H9 (cell line): Measurements from ENCODE around the gene CHPT1. TPM values are rescaled to one million over a fixed set of nuclear protein-coding genes. Genes with fewer than 3 reads are reported as not detected.

Experiments
- DNase-seq: peaks from one replicate; pipeline ENCODE4 v3.0.0-alpha.2; 2017
- H2AFZ ChIP-seq: one replicate; pipeline ENCODE4 v1.6.1; 2013; ENCODE audit warnings: mild to moderate bottlenecking, low read length, control low read depth, moderate library complexity
- H2AK5ac ChIP-seq: 2 replicates; pipeline ENCODE4 v1.6.1; 2013; ENCODE audit warnings: low read length, control low read depth, mixed read lengths; ENCODE audit not compliant: insufficient read length
- H2BK120ac ChIP-seq: one replicate; pipeline ENCODE4 v1.6.1; 2013; ENCODE audit warnings: low read depth, mild to moderate bottlenecking, low read length, control low read depth, inconsistent platforms; ENCODE audit not compliant: poor library complexity, severe bottlenecking
- H2BK12ac ChIP-seq: 2 replicates; pipeline ENCODE4 v1.6.1; 2013; ENCODE audit warnings: low read length, control low read depth, mixed read lengths, low read depth; ENCODE audit not compliant: insufficient read length
- H2BK15ac ChIP-seq: 2 replicates; pipeline ENCODE4 v1.6.1; 2013; ENCODE audit warnings: low read depth, low read length, control low read depth
- H2BK20ac ChIP-seq: one replicate; pipeline ENCODE4 v1.6.1; 2013; ENCODE audit warnings: low read depth, mild to moderate bottlenecking, low read length, control low read depth, inconsistent platforms; ENCODE audit not compliant: poor library complexity, severe bottlenecking
- H2BK5ac ChIP-seq: 2 replicates; pipeline ENCODE4 v1.6.1; 2013; ENCODE audit warnings: low read length, control low read depth, mixed read lengths; ENCODE audit not compliant: insufficient read length
- H3K14ac ChIP-seq: 2 replicates; pipeline ENCODE4 v1.6.1; 2013; ENCODE audit warnings: low read length, control low read depth; ENCODE audit not compliant: insufficient read depth
- H3K18ac ChIP-seq: 2 replicates; pipeline ENCODE4 v1.6.1; 2013; ENCODE audit warnings: low read depth, mild to moderate bottlenecking, mixed read lengths, low read length, control low read depth; ENCODE audit not compliant: insufficient read length
- H3K23ac ChIP-seq: 2 replicates; pipeline ENCODE4 v1.6.1; 2013; ENCODE audit warnings: low read length, control low read depth, mixed read lengths, low read depth; ENCODE audit not compliant: insufficient read length
- H3K23me2 ChIP-seq: 2 replicates; pipeline ENCODE4 v1.6.1; 2013; ENCODE audit warnings: low read depth, mild to moderate bottlenecking, mixed read lengths, low read length, control low read depth; ENCODE audit not compliant: insufficient read length, poor library complexity, severe bottlenecking
- H3K27ac ChIP-seq: 2 replicates; pipeline ENCODE4 v1.5.1; 2013; ENCODE audit warnings: low read length, control low read depth, mixed read lengths, low read depth; ENCODE audit not compliant: insufficient read length
- H3K27me3 ChIP-seq: 2 replicates; pipeline ENCODE4 v1.6.1; 2013; ENCODE audit warnings: low read length, control low read depth, inconsistent platforms; ENCODE audit not compliant: insufficient read depth
- H3K4ac ChIP-seq: 2 replicates; pipeline ENCODE4 v1.6.1; 2013; ENCODE audit warnings: low read depth, mild to moderate bottlenecking, control low read depth, inconsistent platforms, low read length, moderate library complexity
- H3K4me1 ChIP-seq: 2 replicates; pipeline ENCODE4 v1.6.1; 2013; ENCODE audit warnings: low read length, control low read depth, inconsistent platforms; ENCODE audit not compliant: insufficient read depth
- H3K4me2 ChIP-seq: 2 replicates; pipeline ENCODE4 v1.6.1; 2013; ENCODE audit warnings: low read length, control low read depth, mixed read lengths; ENCODE audit not compliant: insufficient read length, insufficient read depth
- H3K56ac ChIP-seq: 2 replicates; pipeline ENCODE4 v1.6.1; 2013; ENCODE audit warnings: low read depth, mild to moderate bottlenecking, mixed read lengths, low read length, control low read depth; ENCODE audit not compliant: insufficient read length
- H3K79me1 ChIP-seq: 2 replicates; pipeline ENCODE4 v1.6.1; 2013; ENCODE audit warnings: low read depth, mild to moderate bottlenecking, moderate library complexity, low read length, control low read depth, inconsistent platforms; ENCODE audit not compliant: insufficient read depth, poor library complexity, severe bottlenecking
- H3K79me2 ChIP-seq: 2 replicates; pipeline ENCODE4 v1.6.1; 2013; ENCODE audit warnings: low read length, control low read depth, inconsistent platforms; ENCODE audit not compliant: insufficient read depth
- H3K9ac ChIP-seq: 2 replicates; pipeline ENCODE4 v1.6.1; 2013; ENCODE audit warnings: low read length, control low read depth, mixed read lengths; ENCODE audit not compliant: insufficient read length; ENCODE audit errors: extremely low read depth
- H3K9me3 ChIP-seq: one replicate; pipeline ENCODE4 v1.6.1; 2013; ENCODE audit warnings: low read depth, low read length, inconsistent platforms; ENCODE audit not compliant: control insufficient read depth
- H3T11ph ChIP-seq: one replicate; pipeline ENCODE4 v1.6.1; 2013; ENCODE audit warnings: mild to moderate bottlenecking, low read length, control low read depth, inconsistent platforms
- H4K20me1 ChIP-seq: one replicate; pipeline ENCODE4 v1.6.1; 2013; ENCODE audit not compliant: control insufficient read depth, insufficient read length, insufficient read depth
- H4K5ac ChIP-seq: 2 replicates; pipeline ENCODE4 v1.6.1; 2013; ENCODE audit warnings: low read depth, mild to moderate bottlenecking, mixed read lengths, low read length, control low read depth; ENCODE audit not compliant: insufficient read length
- H4K8ac ChIP-seq: replicated peaks from 2 replicates; pipeline ENCODE4 v1.6.1; 2013; ENCODE audit warnings: low read length, control low read depth, mixed read lengths, low read depth; ENCODE audit not compliant: insufficient read length
- H4K91ac ChIP-seq: 2 replicates; pipeline ENCODE4 v1.6.1; 2013; ENCODE audit warnings: low read depth, mild to moderate bottlenecking, moderate library complexity, mixed read lengths, low read length, control low read depth; ENCODE audit not compliant: insufficient read length
- H3K27ac Mint-ChIP-seq, 3 experiments: 2 replicates in 2 of 3; 3 replicates in 1 of 3; pipeline ENCODE4 v1.8.0; 2020 to 2021; ENCODE audit warnings: mixed read lengths in 3 of 3, mild to moderate bottlenecking in 1 of 3, moderate library complexity in 1 of 3
- H3K27me3 Mint-ChIP-seq: 2 replicates; pipeline ENCODE4 v1.8.0; 2021; ENCODE audit warnings: low read depth, mild to moderate bottlenecking, moderate library complexity, mixed read lengths
- H3K36me3 Mint-ChIP-seq, 3 experiments: 2 replicates in 2 of 3; 3 replicates in 1 of 3; pipeline ENCODE4 v1.8.0; 2020 to 2021; ENCODE audit warnings: low read depth in 3 of 3, mixed read lengths in 3 of 3; ENCODE audit not compliant: insufficient read depth in 1 of 3
- H3K4me1 Mint-ChIP-seq, 2 experiments: 2 replicates each; pipeline ENCODE4 v1.8.0; 2020; ENCODE audit warnings: mixed read lengths in 2 of 2
- H3K4me3 Mint-ChIP-seq, 2 experiments: 2 replicates in 1 of 2; 3 replicates in 1 of 2; pipeline ENCODE4 v1.8.0; 2020 to 2021; ENCODE audit warnings: mild to moderate bottlenecking in 2 of 2, mixed read lengths in 2 of 2, moderate library complexity in 1 of 2
- H3K9me3 Mint-ChIP-seq, 2 experiments: 2 replicates in 1 of 2; 3 replicates in 1 of 2; pipeline ENCODE4 v1.8.0; 2020; ENCODE audit warnings: mild to moderate bottlenecking in 2 of 2, mixed read lengths in 2 of 2, moderate library complexity in 1 of 2
- CTCF ChIP-seq: fragments of 200-600 bp; sonication (generic); conservative IDR thresholded peaks from 3 replicates; pipeline ENCODE4 v1.8.0; 2021; ENCODE audit warnings: antibody characterized with exemption, mild to moderate bottlenecking
- WGBS: extraction: QIAGEN DNeasy Blood & Tissue Kit; methylation state at CpG from one replicate; pipeline ENCODE4 v1.1.7; 2013; ENCODE audit warnings: missing lambda C conversion rate, low lambda C conversion rate, mixed read lengths; ENCODE audit not compliant: insufficient read length; ENCODE audit errors: extremely low coverage; 5-methylcytosine and 5-hydroxymethylcytosine counted together
- total RNA-seq: library from RNA; stranded (reverse); gene quantifications from 2 replicates; pipeline ENCODE4 v1.2.1, GENCODE V29; 2021

The CHPT1 gene
- total RNA-seq, 1 experiment from 2014 or later = 17.1 TPM

GRCh38 chr12:101740980-101741379 is 43.5 kb downstream of the CHPT1 start:
- no peak overlapping the region for H4K8ac ChIP-seq
- H3K4ac ChIP-seq = no peak overlapping the region
- no peak overlapping the region for H2AK5ac ChIP-seq
- H2AFZ ChIP-seq = no peak overlapping the region
- H2BK20ac ChIP-seq = no peak overlapping the region
- Mint-ChIP-seq H3K4me1 (no peaks in the 10 kb centered on the region), H3K27ac (no peak overlapping the region), H3K4me3 (no peak overlapping the region), H3K9me3 (no peaks in the 10 kb centered on the region), H3K36me3 (peaks cover 0 to 21% (median 17%) of the 10 kb centered on the region in 3 experiments; a peak in 5 of 7 replicates), H3K27me3 (no peaks in the 10 kb centered on the region)
- H4K5ac ChIP-seq = no peak overlapping the region
- H3K23ac ChIP-seq = no peak overlapping the region
- no peak overlapping the region for H3K9ac ChIP-seq
- no CpG with 5 or more reads among the region's 5 CpGs for WGBS
- no peak overlapping the region for H4K91ac ChIP-seq
- H3K79me1 ChIP-seq = no peaks in the 10 kb centered on the region
- H2BK120ac ChIP-seq = no peak overlapping the region
- no peaks in the 10 kb centered on the region for H3K79me2 ChIP-seq
- H3K18ac ChIP-seq = no peak overlapping the region
- no peaks in the 10 kb centered on the region for H3K4me1 ChIP-seq
- H3K27ac ChIP-seq = no peak overlapping the region
- no peaks in the 10 kb centered on the region for H4K20me1 ChIP-seq
- H3K27me3 ChIP-seq = no peaks in the 10 kb centered on the region
- H3K23me2 ChIP-seq = no peaks in the 10 kb centered on the region
- H3K14ac ChIP-seq = no peak overlapping the region
- no peak overlapping the region for H3T11ph ChIP-seq
- H3K9me3 ChIP-seq = no peaks in the 10 kb centered on the region
- no peak overlapping the region for H2BK15ac ChIP-seq
- H2BK12ac ChIP-seq = no peak overlapping the region
- H3K56ac ChIP-seq = no peak overlapping the region
- H2BK5ac ChIP-seq = no peak overlapping the region
- DNase-seq = no peak
- H3K4me2 ChIP-seq = no peak overlapping the region
- no peak for TF ChIP-seq CTCF
